Measurements from ENCODE around the gene LRRC23. TPM values are rescaled to one million over a fixed set of nuclear protein-coding genes. Genes with fewer than 3 reads are reported as not detected.

The LRRC23 gene
- polyA plus RNA-seq, 2 of the 4 experiments (the other 2 are of a cell fraction), result 19.1 to 33.3 TPM

DNA sequence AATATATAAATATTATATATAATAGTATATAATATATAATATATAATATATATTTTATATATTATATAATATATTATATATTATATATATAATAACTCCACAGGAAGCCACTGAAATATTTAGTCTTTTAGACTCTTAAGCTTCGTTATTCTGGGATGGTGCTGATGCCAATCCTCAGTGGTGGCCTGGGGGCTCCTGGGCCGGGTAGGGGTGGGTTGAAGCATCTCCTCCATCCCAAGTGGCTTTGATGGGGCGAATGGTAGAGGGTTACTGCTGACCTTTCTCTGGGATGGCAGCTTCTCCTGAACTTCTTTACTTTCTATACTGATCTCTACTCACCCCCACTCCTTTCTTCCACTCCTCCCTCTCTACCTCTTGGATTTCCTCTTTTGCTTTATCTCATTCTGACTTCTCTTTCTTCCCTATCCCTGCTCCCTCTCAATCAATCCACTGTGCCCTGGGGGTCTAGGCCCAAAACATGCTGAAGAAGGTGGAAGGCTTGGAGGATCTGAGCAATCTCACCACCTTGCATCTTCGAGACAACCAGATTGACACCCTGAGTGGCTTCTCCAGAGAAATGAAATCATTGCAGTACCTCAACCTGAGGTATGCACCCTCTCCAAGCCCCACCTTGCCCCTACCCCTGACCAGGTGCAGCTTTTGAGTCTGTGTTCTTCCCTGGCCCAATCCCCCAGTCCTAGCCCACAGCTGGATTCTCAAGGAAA is 5.0 kb downstream of the LRRC23 start:
- CTCF ChIA-PET, result interaction anchor here (0.6 to 22.2 kb wide), 6 partner anchors 10 to 198 kb away, joined by 3 to 232 read pairs (median 35); partner anchors contain the start of genes SPSB2 and TPI1
- POLR2A ChIA-PET, result interaction anchor here (1.4 kb wide), 1 partner anchor 34 kb away, joined by 6 read pairs; the partner anchor contains the start of genes C12orf57 and RNU7-1
- no peak for ATAC-seq
- no peak for FAIRE-seq
- WGBS (ENCODE audit: missing lambda C conversion rate), result 81% methylated on average over 4 of the region's 4 CpGs
- H3K9me3 ChIP-seq, result no peaks in the 10 kb centered on the region
- TF ChIP-seq FOSB (CRISPR knock-in tag; IDR thresholded peaks at IDR 0.05) (no peak), EP300 (IDR thresholded peaks at IDR 0.05) (no peak), MYC (IDR thresholded peaks at IDR 0.05; ENCODE audit: borderline replicate concordance, low read length) (no peak), CEBPB (IDR thresholded peaks at IDR 0.05) (no peak), SREBF2 (IDR thresholded peaks at IDR 0.05) (no peak), ZC3H11A (IDR thresholded peaks at IDR 0.05) (no peak), MAFK (IDR thresholded peaks at IDR 0.05; ENCODE audit: partially characterized antibody) (no peak), CHD2 (IDR thresholded peaks at IDR 0.05; ENCODE audit: low read length, partially characterized antibody) (no peak), JUNB (IDR thresholded peaks at IDR 0.05) (no peak), CBX2 (IDR thresholded peaks at IDR 0.05; ENCODE audit: borderline replicate concordance, low read depth) (no peak), RARB (CRISPR knock-in tag; IDR thresholded peaks at IDR 0.05) (no peak), POLR2A (IDR thresholded peaks at IDR 0.05; ENCODE audit: low read length) (no peak), RFX5 (IDR thresholded peaks at IDR 0.05) (no peak), CBX8 (IDR thresholded peaks at IDR 0.05) (no peak), TP53 (CRISPR knock-in tag; IDR thresholded peaks at IDR 0.05) (no peak), ESRRA (IDR thresholded peaks at IDR 0.05; ENCODE audit: borderline replicate concordance, low read length) (no peak)
- TF ChIP-seq, protein P1, sequence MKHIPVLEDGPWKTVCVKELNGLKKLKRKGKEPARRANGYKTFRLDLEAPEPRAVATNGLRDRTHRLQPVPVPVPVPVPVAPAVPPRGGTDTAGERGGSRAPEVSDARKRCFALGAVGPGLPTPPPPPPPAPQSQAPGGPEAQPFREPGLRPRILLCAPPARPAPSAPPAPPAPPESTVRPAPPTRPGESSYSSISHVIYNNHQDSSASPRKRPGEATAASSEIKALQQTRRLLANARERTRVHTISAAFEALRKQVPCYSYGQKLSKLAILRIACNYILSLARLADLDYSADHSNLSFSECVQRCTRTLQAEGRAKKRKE (CRISPR knock-in tag; IDR thresholded peaks at IDR 0.05; ENCODE audit: low read depth), result no peak
- TF ChIP-seq, protein P2, sequence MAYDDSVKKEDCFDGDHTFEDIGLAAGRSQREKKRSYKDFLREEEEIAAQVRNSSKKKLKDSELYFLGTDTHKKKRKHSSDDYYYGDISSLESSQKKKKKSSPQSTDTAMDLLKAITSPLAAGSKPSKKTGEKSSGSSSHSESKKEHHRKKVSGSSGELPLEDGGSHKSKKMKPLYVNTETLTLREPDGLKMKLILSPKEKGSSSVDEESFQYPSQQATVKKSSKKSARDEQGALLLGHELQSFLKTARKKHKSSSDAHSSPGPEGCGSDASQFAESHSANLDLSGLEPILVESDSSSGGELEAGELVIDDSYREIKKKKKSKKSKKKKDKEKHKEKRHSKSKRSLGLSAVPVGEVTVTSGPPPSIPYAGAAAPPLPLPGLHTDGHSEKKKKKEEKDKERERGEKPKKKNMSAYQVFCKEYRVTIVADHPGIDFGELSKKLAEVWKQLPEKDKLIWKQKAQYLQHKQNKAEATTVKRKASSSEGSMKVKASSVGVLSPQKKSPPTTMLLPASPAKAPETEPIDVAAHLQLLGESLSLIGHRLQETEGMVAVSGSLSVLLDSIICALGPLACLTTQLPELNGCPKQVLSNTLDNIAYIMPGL (CRISPR knock-in tag; IDR thresholded peaks at IDR 0.05; ENCODE audit: borderline replicate concordance), result no peak
- TF ChIP-seq, protein P3, sequence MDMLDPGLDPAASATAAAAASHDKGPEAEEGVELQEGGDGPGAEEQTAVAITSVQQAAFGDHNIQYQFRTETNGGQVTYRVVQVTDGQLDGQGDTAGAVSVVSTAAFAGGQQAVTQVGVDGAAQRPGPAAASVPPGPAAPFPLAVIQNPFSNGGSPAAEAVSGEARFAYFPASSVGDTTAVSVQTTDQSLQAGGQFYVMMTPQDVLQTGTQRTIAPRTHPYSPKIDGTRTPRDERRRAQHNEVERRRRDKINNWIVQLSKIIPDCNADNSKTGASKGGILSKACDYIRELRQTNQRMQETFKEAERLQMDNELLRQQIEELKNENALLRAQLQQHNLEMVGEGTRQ (IDR thresholded peaks at IDR 0.05), result no peak
- no peak overlapping the region for H3K4me2 ChIP-seq
- peaks cover 12% of the 10 kb centered on the region for H3K4me1 ChIP-seq
- DNase-seq (ENCODE audit: low read depth in 1 of 2, low spot score in 1 of 2), result no peak
- H3K4me3 ChIP-seq, result no peak overlapping the region
- no peak overlapping the region for H3K27ac ChIP-seq

DNA sequence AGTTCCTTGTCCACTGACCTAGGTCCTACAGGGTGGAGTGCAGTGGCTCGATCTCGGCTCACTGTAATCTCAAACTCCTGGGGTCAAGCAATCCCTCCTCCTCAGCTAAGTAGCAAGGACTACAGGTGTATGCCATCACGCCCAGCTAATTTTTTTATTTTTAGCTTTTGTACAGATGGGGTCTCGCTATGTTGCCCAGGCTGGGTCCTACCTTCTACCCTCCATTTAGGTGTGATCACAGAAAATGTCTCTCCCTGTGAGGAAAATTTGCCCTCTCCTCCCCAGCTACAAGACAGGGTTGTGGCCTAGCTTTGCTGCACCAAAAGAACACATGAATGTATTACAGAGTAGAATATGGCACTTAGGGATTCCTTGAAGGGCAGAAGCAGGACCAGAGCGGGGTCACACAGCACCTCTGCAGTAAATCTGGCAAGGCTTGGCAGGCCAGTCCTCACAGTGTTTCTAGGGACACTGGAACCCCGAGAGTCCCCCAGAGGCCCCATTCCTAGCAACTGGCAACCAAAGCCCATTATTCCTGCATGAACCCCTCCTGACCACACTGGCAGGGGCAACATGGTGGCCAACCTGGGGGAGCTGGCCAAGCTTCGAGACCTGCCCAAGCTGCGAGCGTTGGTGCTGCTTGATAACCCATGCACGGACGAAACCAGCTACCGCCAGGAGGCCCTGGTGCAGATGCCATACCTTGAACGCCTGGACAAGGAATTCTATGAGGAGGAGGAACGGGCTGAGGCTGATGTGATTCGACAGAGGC is 7.7 kb downstream of the LRRC23 start:
- WGBS (ENCODE audit: missing lambda C conversion rate), result 92% methylated on average over 15 of the region's 15 CpGs
- CTCF ChIA-PET, result interaction anchor here (0.5 to 22.2 kb wide), 10 partner anchors 12 to 53 kb away, joined by 3 to 232 read pairs (median 6); partner anchors contain the start of genes ATN1, SPSB2 and TPI1

More for the DNA sequence above, 7.7 kb downstream of the LRRC23 start:
- TF ChIP-seq FOXS1 (CRISPR knock-in tag; IDR thresholded peaks at IDR 0.05) (no peak), ZC3H11A (IDR thresholded peaks at IDR 0.05) (no peak), EP300 (IDR thresholded peaks at IDR 0.05) (no peak), JUNB (IDR thresholded peaks at IDR 0.05) (no peak)
- H3K4me3 ChIP-seq, result no peak overlapping the region
- H3K4me2 ChIP-seq, result no peak overlapping the region
- no peak for FAIRE-seq
- peaks cover 17% of the 10 kb centered on the region for H3K4me1 ChIP-seq
- no peak for DNase-seq (ENCODE audit: low read depth in 1 of 2, low spot score in 1 of 2)
- POLR2A ChIA-PET, result interaction anchor here (0.6 to 1.9 kb wide), 2 partner anchors 21 to 30 kb away, joined by 3 to 6 read pairs; no protein-coding TSS in a partner anchor
- no peak overlapping the region for H3K27ac ChIP-seq
- H3K9me3 ChIP-seq, result no peaks in the 10 kb centered on the region
- ATAC-seq, result no peak

All from A549 (cell line).